DMS114 treated with DMSO at 0.1 percent for 48 hours (cell line): ENCODE data around the gene NR3C1.

Source experiments
- DNase-seq: peaks from one replicate; lab custom pipeline; 2025; ENCODE audit not compliant: unreplicated experiment; lab: John Stamatoyannopoulos, UW

NR3C1 gene

DNA sequence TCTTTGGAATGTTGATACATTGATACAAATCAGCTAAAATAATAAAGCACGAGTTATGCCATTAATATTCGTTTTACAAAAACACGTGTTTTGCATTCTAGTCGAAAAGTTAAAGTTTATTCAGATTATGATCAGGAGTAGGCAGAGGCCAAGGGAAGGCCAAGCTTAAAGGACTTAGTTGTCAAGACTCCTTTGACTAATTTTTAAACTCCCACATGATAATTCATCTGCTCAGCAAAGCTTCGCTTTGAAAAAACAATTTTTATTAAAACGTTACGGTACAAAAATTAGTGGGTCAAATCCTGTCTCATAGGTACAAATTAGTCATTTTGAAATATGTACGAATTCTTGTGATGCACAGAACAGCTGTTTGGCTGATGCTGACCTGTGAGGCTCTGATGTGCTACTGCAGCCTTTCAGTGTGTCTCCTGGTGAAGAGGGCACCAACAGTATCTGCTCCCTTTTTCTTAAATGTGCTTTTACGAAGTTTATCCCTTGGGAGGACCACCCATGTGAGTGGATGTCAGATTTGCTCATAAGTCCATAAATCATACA lies 23.0 kb upstream of the NR3C1 start:
- DNase-seq: no peak

DNA sequence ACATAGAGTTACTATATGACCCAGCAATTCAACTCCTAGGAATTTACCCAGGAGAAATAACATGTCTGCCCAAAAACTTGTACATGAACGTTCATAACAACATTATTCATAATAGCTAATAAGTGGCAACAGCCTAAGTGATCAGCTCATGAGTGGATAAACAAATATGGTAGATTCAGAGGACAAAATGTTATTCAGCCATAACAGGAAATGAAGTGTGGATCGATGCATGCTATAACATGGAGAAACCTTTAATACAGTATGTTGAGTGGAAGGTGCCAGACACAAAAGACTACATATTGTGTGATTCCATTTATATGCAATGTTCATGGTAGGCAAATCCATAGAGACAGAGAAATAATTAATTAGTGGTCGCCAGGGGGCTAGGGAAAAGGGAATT lies 22.3 kb upstream of the NR3C1 start:
- no peak for DNase-seq

DNA sequence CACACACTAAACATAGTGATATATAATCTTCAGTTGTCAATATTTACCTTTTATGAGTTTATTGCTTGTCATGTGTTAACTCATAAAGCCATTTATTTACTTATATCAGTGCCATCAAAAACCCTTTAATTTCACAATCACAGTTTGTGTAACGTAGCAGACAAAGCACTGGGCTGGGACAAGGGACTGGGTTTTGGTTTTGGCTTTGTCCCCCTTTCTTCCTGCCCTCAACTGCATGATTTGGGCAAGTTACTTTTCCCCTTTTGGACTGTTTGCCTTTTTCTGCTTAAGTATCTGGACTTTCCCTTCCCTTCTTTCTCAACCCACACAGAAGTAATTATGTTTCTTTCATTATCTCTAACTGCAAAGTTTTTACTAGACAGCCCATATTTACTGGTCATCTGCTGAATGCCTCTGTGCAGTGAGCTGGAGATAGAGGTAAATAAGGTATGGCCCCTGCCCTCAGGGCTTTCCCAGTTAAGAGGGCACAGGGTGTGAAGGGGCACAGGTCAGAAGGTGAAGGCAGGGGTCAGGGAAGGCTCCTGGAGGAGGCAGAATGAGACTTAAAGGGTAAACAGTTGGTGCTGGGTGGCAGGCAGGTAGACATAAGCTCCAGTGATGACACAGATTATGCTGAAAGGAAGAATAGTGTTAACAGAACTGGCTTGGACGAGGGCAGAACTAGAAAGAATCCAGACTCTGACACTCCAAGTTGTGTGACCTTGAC lies 14.8 kb upstream of the NR3C1 start:
- no peak for DNase-seq

DNA sequence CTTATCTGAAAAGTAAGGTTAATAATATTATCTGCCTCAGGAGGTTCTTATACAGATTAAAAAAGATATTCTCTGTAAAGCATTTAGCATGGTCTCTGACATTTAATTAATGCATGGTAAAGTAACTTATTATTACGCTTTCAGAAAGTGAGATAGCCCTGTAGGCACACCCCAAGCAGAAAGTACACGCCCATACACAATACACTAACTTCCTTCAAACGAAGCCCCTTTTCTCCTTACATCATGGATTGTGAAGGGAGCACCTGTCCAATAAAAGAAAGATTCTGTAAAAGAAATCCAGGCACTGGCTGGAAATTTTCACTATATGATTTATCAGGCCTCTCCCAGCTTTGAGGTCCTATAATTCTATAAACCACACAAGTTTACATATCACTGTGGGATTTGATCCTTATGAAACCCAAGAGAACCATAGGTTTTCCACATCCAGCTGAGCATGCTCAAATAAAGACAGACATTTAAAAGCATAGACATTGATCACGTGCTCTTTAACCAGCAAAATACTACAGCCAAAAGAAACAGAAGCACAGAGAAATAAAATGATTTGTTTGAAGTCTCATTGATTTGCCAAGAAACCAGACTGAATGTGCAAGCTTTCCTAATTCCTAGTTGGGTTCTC lies 14.1 kb upstream of the NR3C1 start:
- no peak for DNase-seq

DNA sequence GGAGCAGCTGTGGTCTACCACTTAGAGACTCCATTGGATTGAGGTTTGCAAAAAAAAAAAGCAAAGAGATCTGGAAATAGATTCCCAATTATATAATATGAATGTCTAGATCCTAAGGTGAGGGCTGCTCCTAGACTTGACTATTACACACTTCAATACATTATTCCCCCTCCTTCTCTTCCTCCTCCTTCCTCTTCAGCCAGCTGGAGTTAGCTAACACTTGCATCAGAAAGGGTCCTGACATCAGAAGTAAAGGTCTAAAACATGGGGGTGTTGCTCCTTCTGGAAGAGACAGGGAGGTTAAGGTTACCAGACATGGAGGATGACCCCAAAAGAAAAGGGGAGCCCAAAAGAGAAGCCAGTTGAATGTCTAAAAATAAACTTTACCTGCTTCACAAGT lies 12.9 kb upstream of the NR3C1 start:
- no peak for DNase-seq

DNA sequence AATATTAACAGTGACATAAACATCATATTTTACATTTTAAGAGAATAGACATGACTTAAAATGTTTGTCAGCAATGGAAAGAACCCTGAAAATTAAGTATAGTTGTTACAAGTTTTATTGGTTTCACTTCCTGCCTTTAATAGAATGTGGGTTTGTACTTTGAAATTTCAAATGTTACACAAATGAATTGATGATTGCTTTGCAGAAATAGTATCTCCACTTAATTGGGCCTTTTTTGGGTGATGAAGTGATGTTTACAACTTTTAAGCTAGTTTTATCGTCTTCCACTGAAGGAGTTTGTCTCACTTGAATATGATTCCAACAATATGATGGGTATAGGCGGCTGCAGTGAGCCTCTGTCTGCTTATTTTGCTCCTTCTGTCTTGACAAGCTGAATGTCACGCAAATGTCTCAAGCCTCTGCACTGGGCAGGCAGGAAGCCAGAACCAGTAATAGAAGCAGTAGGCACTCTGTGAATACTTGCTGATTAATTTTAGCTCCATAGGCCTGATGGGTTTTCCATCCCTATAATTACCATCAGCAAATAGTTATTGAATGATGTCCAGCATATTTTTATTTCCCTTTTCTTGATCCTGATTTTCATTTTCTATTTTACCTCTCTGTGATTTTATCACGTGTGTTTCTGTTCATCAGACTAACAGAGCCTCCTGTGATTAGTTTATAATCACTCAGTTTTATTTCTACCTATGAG lies 10.6 kb upstream of the NR3C1 start:
- DNase-seq: no peak

DNA sequence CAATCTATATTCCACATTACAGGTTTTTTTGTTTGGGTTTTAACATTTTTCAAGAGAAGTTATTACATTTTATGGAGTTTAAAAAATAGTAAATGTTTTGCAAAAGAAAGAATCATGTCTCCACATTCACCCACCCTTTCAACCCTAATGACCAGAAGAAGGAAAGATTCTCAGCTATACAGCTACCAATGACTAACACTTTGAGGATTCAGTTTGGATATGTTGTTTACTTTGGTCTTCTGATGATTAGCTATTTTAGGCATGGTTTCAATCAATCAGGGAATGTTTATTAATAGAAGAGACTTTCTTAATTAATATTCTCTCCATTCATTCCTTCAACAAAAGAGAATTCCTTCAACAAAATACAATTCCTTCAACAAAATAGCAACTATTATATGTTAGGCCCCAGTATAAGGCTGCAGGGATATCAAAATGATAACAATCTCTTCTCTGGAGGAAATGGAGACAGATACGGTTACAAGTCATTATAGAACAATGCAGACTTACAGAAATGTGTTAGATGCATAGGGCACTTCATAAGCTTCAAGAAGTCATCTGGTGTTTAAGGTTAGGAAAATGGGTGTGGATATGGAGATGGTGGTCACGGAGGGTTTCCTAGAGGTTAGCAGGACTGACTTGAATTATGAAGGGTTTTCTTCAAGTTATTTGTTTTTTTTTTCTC lies 9.3 kb upstream of the NR3C1 start:
- DNase-seq: no peak

DNA sequence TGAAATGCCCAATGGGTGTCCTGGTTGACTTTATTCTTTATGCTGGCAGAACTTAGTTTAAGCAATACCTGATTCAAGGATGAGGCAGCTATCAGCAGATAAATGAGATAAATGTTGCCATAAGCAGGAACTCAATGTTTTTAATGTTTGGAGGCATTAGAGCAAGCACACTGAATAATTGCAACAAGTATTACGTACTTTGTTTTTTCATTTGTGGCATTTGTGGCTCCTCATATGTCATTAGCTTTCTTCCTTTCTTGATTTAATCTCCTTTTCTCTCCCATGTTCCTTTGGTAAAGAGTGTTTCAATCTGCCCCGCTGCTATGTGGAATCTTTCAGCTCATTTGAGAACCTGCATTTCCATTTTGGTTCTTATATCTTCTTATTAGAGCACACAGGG lies 6.4 kb upstream of the NR3C1 start:
- no peak for DNase-seq

DNA sequence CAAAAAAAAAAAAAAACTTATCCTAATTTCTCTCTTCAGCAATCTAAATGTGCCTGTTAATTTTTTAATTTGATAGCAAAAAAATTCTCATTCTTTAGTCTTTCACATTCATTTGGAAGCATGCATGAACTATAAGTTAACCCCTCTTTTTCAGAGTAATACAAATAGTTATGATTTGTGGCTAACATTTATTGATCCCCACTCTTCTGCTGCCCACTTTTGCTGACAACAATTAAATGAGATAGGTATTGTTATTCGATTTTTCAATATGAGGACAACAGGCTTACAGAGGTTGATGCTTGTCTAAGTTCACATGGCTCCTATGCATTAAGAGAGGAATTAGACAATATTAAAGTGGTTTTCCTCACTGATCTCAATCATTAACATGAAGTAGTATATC lies 2.9 kb upstream of the NR3C1 start:
- no peak for DNase-seq

DNA sequence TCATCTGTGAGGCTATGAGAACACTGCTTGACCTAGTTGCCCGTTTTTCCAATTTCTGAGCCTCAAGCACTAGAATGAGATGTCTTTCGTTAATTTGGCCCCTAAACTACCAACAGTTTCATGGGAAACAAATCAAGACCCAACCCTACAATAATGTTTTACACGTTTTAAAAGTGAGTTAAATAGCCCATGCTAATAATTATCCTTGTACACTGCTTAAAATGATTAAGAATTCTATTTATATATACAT lies 2.3 kb upstream of the NR3C1 start:
- no peak for DNase-seq

DNA sequence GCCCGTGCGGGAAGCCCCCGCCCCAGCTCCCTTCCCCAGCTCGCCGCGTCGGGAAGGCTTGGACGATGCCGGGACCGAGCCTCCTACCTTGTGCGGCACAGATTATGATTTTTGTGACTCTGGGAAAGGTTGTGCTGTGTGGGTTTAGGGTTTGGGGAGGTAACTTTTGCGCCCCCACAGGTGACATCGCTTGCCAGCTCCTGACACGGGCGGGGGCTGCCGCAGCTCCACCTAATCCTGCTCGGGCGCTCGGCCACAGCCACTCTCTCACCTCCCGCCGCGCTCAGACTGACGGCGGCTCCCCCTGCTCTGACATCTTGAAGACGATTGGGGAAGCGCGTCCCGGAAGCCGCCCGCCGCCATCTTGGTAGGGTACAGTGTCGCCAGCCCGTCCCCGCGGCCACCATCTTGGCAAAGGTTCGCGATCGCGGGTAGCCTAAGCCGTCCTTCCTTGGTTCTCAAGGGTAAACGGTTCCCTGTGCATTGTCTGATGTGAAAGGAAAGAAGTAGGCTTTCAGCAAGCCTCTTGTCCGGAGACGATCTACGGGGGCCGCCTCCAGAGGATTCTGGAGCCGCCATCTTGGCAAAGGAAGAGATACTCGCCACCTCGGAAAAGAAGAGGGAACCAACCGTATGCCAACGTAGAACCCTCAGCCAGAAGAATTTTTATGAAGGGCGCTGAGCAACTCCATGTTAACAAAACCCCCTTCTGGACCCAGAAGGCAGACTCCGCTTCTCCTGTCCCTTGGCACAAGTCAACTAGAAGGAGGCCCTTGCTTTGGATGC lies 1.8 kb upstream of the NR3C1 start:
- peak; percentile 76 for DNase-seq

DNA sequence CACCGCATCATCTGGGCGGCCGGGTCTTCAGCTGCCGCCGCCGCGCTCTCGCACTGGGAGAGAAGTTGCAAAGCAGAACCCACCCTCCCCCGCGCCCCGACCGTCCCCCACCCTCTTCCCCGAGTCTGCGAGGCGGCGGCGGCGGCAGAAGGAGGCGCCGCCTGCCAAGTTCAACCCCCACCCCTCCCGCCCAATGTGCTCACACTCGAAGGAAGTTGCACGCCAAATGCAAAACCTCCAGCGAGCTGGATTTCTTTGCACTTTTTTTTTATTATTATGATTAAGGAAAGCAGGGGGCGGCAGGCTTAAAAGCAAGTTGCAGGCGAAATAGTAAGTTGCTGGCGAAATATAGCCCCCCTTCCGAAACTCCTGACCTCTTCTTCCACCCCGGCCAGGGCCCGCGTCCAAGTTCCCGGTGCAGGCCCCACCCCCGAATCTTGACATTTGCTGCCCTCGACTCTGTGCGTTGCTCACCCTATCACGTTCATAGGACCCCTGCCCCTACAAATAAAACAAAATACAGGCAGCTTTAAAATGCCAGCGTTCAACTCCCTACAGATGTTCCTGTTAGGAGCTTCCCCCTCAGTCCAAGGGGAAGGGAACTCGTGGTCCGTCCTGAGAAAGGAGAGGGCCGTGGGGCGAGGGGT lies 1.1 kb upstream of the NR3C1 start:
- DNase-seq: peak; percentile 61

DNA sequence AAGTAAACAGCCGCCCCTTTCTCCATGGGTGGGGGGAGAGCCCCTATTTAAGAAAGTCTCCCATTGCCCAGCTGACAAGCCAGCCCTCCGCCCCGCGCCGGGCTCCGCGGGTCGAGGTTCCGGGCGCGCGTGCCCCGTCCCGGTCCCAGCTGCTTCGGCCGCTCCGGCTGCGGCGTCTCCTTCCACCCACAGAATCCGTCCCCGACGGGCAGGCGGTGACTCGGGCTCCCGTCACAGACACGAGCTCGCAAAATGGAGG lies 223 bp downstream of the NR3C1 start:
- no peak for DNase-seq

DNA sequence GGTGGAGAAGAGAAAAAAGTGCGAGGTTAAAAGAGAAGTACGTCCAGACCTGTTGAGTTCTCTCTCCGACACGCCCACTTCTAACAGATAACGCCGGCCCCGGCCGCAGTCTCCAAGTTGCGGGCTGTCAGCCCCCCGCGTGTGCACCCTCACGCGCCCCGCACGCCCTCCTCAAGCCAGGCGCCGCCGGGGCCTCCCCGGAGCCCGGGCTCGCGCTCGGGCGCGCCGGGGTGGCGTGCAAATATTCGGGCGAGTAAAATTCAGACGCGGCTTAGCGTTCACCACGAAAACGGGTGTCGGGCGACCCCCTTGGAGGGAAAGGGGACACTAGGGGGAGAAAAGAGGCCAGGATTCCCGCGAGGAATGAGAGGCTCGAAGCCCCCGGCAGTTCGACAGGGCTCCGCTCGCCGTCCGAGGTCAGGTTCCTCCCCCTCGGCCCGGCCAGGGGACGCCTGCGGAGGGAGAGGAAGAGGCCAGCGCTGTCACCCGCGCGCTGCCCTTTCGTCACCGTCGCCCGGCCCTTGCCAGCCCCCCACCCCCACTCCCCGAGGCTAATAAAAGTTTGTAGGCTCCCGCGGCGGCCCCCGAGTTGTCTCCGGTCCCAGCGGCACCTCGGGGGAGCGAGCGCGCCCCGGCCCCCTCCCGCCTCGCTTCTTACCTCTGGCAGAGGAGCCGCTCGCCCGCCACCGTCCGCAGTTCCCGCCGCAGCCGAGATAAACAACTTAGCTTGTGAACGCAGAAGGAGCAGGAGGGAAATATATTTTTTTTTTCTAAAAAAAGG lies 743 bp downstream of the NR3C1 start:
- no peak for DNase-seq

DNA sequence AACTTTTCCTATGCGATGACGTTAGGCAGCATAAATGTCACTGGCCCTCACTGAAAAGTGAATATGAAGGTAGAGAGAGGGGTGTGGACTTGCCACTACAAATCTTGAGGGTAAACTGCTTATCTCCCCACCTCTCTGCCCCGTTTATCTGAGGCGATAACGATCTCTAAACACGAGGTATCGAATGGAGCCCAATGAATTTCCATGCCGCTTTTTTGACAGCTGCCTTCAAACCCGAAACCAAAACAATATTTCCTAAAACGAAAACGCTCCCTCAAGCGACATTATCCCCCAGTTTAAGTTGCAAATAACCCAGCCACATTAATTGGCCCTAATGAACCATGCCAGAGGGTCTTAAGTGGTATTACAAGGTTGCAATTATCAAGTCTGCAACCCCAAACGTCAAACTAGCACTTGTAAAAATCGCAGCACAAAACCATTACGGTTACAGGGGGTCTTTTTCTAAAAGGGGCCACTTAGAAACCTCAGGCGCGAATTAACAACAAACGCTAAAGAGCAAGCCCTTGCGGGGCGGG lies 1.4 kb downstream of the NR3C1 start:
- DNase-seq: no peak

DNA sequence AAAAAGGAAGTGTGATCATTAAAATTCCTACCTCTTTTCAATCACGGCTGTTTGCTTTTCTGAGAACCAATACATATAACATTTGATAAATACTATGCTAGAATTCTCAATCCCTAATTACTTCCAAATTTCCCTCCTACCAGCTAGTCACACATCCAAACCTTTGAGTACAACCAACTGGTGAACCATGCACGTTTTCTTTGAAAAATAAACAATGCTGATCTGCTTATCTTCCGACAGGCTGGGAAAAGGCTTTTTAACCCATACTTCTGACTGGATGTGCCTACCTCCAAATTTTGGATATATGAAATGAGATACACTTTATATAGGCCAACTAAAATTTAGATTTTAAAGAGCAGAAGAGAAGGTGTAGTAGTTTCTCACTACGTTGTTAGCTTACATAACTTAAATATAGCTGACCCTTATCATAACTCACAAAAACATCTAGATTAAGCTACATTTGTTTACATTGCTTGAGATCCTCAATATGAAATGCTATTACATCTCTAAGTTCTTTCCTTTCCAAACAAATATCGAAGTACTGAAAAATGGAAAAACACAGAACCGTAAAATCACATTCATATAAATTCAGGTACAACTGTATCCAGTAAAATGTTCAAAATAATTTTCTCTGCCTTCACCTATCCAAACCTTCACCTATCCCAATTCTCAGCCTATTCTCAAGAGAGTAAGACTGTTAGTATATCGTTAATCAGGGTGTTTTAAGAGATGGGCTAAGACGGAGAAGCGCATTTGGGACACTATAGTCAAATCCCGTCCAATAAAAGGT lies 2.1 kb downstream of the NR3C1 start:
- DNase-seq: no peak

DNA sequence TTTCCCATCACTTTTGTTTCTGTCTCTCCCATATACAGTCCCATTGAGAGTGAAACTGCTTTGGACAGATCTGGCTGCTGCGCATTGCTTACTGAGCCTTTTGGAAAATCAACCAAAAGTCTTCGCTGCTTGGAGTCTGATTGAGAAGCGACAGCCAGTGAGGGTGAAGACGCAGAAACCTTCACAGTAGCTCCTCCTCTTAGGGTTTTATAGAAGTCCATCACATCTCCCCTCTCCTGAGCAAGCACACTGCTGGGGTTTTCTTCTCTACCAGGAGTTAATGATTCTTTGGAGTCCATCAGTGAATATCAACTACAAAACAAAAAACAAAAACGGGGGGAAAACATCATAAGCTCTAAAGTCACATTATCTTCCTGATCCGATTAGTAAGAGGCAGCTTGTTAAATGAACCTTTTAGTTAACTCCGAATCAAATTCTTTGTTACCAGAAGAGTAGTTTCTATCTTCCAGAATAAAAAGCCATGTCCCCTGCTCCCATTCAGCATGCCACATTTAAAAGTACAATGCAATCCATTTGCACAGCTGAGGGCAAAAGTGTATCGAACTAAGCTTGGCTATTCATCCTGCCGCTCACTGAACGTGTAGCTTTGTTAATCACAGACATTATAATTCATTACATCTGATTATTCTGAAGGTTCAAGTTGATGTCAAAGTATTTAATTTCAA lies 2.8 kb downstream of the NR3C1 start:
- no peak for DNase-seq
